GM18520 (cell line): ENCODE data around the gene DIO3.
"Not testable (repeated sequence)": the region's sequence is repeated elsewhere in the genome, so short reads cannot be mapped to it uniquely, and the experiment has no call there.

Experiments
- ATAC-seq: cut with Tn5 transposase; IDR thresholded peaks from one replicate; pipeline ENCODE4 v1.9.1; 2021; ENCODE audit not compliant: unreplicated experiment

The DIO3 gene

DNA sequence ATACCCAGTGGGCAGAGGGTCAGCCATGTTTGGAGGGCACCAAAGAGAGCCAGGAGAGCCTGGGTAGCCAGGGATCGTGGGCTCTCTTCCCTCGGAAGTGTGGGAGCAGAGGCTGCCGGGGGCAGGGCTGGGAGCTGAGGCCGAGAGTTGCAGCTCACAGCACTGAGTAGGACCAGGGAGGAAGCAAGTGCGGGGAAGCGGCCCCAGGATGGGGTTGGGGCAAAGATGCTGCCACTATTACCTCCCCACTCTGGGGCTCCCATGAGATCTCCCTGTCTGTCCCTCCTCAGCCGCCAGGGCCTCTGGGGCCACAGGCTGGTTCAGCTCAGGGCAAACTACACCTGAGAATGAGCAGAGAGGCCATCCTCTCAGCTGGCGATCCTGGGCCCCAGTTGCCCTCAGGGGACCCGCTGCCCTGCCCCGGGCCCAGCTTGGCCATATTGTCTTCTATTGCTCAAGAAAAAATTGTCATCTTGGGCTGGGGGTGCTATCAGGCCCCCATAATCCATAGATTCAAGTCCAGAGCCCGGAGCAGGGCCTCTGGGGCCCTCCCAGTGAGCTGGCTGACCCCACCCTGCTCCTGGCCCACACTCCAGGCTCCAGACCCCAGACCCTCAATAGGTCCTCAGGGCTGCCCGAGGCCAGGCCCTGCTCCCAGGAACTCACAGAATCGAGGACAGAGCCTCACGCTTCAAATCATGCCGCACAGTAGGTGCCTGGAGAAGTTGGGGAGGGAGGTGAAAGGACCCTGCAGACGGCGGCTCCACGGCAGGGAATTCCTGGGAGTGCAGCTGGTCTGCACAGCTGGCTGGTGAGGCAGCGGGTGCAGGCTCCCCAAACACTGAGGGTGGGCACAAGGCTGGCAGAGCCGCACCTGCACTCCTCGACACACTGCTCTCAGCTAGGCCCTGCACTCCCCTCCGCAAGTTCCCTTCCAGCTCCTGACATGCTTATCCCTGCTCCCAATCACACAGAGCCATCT, 20.5 kb upstream of the DIO3 start:
- ATAC-seq: no peak

DNA sequence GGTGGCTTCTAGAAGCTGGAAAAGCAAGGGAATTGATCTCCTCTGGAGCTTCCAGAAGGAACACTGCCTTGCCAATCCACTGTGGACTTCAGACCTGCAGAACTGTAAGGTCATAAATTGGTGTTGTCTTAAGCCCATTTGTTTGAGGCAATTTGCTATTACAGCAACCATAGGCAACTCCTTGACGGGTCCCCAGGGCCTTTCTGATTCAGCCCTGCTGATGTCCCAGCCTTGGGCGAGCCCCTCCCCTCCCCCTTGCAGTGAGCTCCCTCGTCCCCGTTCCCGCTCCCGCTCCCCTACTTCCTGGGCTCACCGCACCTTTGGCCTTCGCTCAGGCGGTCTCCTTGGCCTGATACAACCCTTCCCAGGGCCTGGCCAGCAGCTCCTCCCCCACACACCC, 18.9 kb upstream of the DIO3 start:
- no peak for ATAC-seq

DNA sequence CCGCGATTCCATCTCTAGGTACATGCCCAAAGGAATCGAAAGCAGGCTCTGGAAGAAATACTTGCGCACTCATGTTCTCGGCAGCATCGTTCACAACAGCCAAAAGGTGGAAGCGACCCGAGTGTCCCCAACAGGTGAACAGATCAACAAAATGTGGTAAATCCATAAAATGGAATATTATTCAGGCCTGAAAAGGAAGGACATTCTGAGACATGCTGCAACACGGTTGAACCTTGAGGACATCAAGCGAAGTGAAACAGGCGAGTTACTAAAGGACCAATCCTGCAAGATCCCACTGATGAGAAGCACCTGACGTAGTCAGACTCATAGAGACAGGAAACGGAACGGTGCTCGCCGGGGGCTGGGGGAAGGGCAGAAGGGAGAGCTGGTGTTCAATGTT, 17.5 kb upstream of the DIO3 start:
- no peak for ATAC-seq

DNA sequence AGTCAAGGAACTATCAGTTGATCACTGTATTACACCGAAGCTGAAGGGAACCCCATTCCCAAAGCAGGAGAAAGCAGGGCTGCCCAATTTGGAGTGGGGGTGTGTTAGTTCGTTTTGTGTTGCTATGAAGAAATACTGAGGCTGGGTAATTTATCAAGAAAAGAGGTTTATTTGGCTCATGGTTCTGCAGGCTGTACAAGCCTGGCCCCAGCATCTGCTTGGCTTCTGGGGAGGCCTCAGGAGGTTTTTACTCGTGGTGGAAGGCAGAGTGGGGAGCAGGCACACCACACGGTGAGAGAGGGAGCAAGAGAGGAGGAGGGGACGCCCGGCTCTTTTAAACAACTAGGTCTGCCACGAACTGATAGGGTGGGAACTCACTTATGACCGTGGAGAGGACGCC, 16.7 kb upstream of the DIO3 start:
- no peak for ATAC-seq

DNA sequence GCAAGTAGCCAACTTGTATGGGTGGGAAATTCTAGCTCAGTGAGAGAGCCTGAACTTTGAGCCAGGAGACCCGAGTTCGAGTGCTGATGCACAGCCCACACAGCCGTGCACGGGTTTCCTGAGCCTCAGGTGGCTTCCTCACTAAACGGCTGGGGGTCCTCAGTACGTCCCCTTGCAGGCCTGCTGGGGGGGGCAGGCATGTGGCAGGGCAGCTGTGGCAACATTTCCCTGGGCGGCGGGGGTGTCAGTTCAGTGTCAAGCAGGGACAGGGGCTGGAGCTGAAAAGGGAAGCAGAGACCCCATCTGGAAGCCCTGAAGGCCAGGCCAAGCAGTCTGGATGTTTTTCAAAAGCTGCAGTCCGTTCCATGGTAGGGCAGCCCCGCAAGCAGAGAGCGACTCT, 14.6 kb upstream of the DIO3 start:
- ATAC-seq: no peak

DNA sequence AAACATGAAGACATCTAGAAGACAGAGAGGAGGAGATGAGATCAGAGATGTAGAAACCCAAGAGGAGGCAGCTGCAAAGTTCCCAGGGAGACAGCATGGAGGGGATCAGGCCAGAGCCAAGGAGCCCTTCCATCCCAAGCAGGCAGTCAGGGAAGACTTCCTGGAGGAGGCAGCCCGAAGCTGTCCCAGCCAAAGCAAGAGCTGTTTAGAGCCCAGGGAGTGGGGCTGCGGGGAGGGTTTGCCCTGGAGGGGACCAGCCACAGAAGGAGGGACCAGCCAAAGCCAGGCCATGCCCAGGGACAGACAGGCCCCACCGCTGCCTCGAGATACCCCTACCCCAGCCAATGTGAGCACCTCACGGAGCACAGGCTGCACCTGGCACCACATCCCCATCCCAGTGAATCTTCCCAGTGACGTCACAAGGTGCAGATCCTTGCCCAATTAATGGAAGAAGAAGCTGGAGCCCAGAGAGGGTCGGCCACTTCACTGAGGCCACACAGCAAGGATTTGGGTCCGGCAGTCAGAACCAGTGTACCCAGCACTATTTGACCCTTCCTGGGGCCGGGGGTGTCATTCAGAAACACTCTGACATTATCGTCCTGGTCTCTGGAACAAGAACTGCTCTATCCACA, 14.1 kb upstream of the DIO3 start:
- ATAC-seq: no peak

DNA sequence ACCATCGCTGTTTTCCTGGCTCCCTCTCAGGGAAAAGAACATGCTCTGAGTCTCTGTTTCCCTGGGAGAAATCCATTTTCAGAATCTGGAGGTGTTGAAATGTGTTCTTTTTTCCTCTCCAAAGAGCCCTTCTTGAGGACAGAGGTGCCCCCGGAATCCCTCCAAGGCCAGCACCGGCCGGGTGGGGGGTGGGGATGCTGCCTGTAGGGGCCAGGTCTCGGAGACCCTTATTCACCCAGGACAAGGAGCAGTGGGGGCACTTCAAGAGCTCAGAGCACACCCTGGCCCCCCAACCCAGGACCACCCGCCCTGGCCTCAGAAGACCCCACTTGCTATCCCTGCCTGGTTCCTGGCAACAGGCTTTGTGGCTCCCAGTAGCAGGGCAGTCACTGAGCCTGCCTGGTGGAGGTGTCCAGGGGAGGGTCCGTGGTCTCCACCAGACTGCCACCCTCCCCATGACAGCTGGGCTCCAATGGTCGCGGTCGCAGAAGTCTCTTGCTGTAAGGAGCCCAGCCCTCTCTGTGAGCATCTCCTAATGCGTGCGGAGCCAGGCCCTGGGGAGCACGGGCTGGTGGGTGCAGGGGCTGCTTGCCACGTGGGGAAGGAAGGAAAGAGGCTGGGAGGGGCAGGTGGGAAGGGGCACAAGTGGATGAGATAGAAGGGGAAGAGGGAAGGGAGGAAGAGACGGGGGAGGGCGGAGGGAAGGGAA, 13.2 kb upstream of the DIO3 start:
- no peak for ATAC-seq

DNA sequence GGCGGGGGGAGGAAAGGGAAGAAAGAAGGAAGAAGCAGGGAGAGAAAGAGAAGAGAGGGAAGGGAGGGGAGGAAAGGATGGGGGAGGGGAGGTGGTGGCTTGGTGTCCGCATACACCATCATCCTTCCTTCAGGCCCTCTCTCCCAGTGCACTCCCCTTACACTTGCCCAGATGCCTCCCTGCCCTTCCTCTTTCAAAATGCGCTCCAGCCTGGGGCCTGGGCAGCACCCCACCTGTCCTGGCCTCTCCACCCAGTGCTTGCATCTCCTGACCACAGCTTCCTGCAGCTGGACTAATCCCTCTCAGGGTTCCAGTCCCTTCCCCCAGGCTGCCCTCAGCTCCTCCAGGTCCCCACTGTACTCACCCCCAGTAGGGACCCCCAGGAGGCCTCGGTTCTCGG, 12.6 kb upstream of the DIO3 start:
- no peak for ATAC-seq

DNA sequence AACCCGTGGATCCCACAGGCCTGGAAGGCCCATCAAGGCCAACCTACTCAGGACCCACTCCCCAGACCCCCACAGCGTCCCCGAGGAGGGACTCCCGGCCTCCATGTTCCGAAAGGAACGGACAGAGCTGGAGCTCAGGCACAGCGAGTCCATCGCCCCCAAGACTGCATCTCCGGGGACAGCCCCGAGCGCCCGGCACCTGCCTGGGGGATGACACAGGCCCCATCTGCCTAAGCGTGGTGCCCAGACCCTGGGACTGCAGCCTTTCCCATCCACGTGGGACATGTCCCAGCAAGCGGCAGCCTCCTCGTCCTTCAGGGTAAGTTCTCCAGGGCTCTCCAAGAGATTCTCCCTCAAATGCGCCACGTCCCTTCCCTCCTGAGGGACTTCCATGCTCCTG, 12.1 kb upstream of the DIO3 start:
- ATAC-seq: no peak

DNA sequence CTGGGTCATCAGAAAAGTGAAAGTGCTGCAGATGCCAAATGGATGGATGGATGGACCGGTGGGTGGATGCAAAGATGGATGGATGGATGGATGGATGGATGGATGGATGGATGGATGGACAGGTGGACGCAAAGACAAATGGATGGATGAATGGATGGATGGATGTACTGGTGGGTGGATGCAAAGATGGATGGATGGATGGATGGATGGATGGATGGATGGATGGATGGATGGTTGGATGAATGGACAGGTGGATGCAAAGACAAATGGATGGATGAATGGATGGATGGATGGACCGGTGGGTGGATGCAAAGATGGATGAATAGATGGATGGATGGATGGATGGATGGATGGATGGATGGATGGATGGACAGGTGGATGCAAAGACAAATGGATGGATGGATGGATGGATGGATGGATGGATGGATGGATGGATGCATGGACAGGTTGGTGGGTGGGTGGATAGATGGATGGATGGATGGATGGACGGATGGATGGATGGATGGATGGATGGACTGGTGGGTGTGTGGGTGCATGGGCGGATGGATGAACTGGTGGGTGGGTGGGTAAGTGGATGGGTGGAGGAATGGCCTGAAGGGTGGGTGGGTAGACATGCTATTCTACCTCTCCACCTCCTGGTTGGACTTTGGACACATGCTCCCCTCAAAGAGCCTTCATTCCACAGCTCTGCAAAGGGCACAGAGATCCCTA, 10.9 kb upstream of the DIO3 start:
- not testable (repeated sequence) for ATAC-seq

DNA sequence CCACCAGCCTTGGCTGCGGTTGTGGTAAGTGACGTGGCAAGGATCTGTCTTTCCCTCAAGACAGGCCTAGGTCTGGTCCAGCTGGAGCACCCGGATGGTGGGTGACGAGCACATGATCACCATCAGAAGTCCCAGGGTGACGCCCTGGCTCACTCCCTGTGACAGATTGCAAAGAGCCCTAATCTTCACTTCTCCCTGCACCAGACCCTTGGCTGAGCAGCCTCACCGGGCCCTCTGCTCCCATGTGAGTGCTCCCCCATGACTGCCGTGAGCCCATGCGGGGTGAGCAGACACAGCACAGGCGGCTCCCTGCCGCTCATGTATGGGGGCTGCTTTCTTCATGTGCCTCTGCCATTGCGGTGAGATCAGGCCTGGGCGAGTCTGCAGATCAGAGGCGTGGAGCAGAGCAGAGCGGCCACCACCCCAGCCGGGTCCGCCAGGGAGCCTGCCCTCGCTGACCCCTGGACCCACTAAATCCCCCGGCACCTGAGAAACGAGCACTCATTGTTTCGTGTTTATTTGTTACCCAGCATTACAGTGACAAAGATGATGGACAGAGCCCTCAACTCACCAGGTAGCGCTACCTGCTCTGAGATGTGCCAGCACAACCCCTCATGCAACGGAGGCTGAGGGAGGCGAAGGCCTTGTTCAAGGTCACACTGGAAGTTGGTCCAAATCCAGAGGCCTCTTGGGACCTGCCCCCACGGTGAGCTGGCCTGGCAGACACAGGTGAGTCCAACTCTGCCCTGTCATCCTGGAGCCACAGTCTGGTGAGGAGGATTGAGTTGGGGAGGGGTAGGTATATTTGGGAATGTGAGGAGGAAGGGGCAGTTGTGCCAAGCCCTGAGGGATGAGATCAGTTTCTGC, 9.3 kb upstream of the DIO3 start:
- no peak for ATAC-seq

DNA sequence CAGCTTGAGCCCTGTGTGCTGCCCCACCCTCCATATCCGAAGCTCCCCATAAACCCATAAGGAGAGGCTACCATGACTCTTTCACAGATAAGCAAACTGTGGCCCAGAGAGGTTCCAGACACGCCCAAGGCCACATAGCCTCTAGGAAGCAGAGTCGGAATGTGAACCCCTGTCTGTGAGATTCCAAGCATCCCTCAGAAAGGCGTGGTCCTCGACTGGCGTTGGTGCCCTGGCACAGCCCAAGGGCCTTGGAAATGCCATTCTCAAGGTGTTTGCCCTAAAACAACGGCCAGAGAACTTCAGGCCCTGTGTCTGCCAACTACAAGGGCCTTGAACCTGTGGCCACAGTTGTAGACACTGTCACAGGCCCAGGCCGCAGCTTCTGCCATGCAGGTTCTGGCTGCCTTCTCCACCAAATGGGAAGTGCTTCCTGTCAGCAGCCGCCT, 8.5 kb upstream of the DIO3 start:
- no peak for ATAC-seq

DNA sequence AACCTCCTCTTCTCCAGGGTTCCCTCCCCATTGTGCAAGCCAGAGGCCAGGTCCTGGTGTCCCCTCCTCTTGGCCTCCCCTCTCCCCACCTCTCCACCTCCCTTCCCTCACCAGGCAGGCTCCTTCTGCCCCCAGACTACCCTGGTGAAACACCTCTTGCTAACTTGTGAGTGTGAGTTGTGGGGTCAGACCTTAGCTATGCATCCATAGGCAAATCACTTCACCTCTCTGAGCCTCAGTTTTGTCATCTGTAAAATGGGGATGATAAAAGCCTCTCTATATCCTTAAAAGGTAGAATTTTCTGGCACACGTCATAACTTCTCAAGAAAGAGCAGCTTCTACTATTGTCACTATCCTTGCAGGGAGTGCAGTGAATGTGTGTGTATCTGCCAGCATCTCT, 7.9 kb upstream of the DIO3 start:
- ATAC-seq: no peak

DNA sequence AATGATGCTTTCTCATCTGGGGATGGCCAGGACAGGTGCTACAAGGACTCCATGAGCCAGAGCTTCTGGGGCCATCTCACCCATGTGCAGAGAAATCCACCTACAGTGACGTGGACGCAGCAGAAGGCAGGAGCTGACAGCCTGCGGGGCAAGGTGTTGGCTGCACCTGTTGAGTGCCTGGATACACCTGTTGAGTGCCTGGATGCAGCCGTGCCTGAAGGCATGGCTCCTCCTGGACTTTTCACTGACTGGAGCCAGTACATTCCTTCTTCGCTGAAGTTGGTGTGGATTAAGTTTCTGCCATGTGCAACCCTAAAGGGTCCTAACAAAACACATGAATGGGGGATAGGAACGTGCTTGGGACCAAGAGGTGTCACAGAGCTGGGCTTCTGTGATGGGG, 7.4 kb upstream of the DIO3 start:
- no peak for ATAC-seq

DNA sequence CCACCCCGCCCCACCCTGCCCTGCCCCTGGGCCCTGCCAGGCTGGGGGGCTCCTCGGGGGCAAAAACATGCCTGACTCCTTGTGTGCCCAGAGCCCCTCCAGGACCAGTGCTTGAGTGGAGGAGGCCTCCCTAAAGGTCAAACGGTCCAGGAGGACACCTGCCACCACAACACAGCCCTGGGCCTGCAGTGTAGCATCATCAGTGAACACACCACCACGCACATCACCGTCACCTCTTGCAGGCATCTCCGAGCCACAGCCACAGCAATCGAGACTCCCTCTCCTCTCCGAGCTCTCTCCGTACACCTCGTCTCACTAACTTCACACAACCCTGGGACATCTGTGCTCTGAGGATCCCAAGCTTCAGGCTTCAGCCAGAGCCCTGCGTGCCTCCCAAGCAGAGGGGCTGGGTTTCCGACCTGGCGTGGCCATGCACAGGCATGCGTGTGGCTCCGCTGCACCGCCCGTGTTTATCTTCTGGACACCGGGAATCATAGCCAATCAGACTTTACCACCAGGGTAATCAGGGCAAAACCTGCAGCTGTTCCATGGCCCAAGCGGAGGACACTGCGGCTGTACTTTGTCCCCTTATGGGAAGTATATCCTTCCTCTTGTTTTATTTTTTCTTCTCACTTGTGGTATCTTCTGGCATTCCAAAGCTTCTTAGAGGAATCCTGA, 6.2 kb upstream of the DIO3 start:
- ATAC-seq: no peak

DNA sequence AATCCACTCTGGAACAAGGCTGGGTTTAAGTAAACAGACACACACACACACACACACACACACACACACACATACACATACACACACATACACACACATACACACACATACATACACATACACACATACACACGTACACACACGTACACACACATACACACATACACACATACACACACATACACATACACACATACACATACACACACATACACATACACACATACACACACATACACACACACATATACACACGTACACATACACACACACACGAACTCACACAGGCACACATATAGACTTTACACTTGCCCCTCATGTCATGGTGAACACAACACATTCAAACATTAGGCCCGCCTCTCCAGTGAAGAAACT, 5.6 kb upstream of the DIO3 start:
- not testable (repeated sequence) for ATAC-seq

DNA sequence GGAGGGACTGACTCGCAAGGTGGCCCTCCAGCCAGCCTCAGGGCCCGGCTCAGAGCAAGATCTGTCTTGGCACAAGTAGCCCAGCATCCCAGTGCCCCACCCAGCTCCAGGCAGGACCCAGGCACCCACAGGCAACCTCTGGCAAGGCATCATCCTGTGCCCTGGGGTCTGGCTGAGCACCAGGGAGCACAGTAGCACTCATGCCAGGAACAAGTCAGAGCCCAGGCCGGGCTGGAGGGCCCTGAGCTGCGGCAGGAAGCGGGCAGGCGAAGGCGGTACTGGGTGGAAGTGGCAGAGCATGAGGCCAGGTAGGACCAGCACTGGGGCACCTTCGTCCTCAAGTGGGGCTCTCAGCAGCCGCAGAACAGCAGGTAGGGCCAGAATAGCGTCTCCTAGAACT, 5.2 kb upstream of the DIO3 start:
- ATAC-seq: no peak

DNA sequence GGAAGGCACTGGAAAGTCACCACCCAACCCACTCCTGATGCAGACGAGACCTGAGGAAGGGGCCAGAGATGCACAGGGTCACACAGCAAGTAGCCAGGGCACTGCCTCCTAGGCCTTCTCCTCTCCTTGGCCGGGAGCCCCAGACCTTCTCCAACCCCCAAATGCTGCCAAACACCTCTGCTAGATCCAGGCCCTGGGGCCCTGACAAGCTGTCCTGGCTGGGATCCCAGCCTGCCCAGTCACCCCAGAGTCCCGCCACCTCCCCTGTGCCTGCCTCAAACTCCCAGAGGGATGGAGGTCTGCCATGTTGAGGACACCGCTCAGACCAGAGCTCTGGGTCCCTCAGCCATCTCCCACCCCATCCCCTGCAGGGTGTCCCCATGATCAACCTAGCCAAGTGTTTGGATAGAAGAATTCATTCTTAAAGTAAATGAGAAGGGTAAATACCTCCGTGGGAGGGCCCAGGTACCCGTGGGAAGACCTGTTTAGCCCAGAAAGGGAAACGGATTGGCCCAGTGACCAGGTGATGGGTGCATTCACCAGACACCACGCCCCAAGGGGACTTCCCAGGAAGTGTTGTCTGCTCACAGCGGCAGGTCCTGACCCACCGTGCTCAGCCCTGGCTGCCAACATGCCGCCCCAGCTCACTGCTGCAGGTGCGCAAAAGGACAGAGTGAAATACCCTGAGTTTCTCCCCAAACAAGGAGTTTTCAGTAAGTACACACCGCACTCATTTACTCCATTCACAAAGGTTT, 4.6 kb upstream of the DIO3 start:
- ATAC-seq: no peak

DNA sequence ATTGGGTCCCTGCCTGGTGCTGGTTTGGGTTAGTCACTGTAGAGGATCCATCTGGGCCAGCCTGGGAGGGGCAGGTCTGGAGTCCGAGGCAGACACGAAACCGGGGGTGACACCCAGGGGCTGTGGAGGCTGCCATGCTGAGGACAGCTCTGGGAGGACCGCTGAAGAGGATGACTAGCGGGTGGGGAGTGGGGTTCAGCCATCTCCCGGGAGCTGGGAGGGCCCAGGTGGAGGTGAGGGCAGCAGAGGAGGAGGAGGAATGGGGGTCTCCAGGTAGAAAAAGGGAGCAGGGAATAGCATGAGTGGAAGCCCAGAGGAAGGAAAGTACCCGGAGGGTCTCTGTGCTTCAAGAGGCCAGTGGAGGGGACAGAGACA, 4.0 kb upstream of the DIO3 start:
- no peak for ATAC-seq
